Measurements from ENCODE around the gene NUAK1. TPM values are rescaled to one million over a fixed set of nuclear protein-coding genes. Genes with fewer than 3 reads are reported as not detected.
A peak's percentile ranks its signal among the peaks of the same experiment; 100 is the strongest.

The NUAK1 gene
- total RNA-seq, 1 experiment from 2014 or later, result 50.3 TPM

DNA sequence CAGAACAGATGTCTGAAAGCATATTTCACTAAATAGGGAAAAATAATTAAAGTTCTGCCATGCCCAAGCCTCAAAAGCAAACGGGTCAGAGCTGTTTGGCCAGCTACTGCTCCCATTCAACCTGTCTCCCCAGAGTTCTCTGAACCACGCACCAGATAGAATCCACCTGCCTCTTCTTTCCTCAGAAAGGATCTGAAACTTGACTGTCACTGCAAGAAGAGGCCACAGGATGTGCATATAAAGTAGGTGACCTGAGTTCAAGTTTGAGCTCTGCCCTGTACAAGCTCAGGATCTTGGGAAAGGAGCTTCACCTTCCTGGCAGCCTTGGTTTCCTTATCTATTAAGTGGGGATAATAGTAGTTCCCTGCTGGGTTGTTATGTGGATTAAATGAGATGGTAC is 91.8 kb downstream of the NUAK1 start:
- in situ Hi-C loops (cut with HindIII; ENCODE audit: low pct_unique_long_range_greater_than_20kb, low sequenced_read_pairs), result no loop called here
- Histone ChIP-seq H3K27ac (ENCODE audit: low read length) (peak overlapping the region; percentile 14; the same call in 1 of the 2 replicates), H3K27me3 (ENCODE audit: control insufficient read depth, insufficient read depth, low read length) (no peaks in the 10 kb centered on the region), H3K4me1 (ENCODE audit: control insufficient read depth, insufficient read depth, low read length) (no peaks in the 10 kb centered on the region), H3K9me3 (ENCODE audit: control insufficient read depth, insufficient read depth, low read depth, low read length) (no peaks in the 10 kb centered on the region), H3K36me3 (ENCODE audit: control insufficient read depth, insufficient read depth, low read length) (no peaks in the 10 kb centered on the region), H3K4me3 (ENCODE audit: low read depth in 2 of 2, low read length in 2 of 2) (no peak overlapping the region)
- DNase-seq (ENCODE audit: low read depth, low spot score) (no peak), ATAC-seq (no peak)
- intact Hi-C loops (cut with micrococcal nuclease; ENCODE audit: unreplicated experiment), result no loop called here
- no TSS peak for BruUV-seq (replicated peaks)
- TF ChIP-seq SIN3A (IDR thresholded peaks at IDR 0.05; ENCODE audit: borderline replicate concordance, insufficient read depth, low read depth, low read length) (no peak), TCF7L2 (IDR thresholded peaks at IDR 0.05; ENCODE audit: low read depth, low read length) (no peak)
- TF ChIP-seq, protein P1, sequence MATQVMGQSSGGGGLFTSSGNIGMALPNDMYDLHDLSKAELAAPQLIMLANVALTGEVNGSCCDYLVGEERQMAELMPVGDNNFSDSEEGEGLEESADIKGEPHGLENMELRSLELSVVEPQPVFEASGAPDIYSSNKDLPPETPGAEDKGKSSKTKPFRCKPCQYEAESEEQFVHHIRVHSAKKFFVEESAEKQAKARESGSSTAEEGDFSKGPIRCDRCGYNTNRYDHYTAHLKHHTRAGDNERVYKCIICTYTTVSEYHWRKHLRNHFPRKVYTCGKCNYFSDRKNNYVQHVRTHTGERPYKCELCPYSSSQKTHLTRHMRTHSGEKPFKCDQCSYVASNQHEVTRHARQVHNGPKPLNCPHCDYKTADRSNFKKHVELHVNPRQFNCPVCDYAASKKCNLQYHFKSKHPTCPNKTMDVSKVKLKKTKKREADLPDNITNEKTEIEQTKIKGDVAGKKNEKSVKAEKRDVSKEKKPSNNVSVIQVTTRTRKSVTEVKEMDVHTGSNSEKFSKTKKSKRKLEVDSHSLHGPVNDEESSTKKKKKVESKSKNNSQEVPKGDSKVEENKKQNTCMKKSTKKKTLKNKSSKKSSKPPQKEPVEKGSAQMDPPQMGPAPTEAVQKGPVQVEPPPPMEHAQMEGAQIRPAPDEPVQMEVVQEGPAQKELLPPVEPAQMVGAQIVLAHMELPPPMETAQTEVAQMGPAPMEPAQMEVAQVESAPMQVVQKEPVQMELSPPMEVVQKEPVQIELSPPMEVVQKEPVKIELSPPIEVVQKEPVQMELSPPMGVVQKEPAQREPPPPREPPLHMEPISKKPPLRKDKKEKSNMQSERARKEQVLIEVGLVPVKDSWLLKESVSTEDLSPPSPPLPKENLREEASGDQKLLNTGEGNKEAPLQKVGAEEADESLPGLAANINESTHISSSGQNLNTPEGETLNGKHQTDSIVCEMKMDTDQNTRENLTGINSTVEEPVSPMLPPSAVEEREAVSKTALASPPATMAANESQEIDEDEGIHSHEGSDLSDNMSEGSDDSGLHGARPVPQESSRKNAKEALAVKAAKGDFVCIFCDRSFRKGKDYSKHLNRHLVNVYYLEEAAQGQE (IDR thresholded peaks at IDR 0.05; ENCODE audit: insufficient read depth in 1 of 2, low read depth in 2 of 2, low read length in 1 of 2), result no peak
- TF ChIP-seq, protein P2, sequence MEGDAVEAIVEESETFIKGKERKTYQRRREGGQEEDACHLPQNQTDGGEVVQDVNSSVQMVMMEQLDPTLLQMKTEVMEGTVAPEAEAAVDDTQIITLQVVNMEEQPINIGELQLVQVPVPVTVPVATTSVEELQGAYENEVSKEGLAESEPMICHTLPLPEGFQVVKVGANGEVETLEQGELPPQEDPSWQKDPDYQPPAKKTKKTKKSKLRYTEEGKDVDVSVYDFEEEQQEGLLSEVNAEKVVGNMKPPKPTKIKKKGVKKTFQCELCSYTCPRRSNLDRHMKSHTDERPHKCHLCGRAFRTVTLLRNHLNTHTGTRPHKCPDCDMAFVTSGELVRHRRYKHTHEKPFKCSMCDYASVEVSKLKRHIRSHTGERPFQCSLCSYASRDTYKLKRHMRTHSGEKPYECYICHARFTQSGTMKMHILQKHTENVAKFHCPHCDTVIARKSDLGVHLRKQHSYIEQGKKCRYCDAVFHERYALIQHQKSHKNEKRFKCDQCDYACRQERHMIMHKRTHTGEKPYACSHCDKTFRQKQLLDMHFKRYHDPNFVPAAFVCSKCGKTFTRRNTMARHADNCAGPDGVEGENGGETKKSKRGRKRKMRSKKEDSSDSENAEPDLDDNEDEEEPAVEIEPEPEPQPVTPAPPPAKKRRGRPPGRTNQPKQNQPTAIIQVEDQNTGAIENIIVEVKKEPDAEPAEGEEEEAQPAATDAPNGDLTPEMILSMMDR (IDR thresholded peaks at IDR 0.05), result no peak
- CTCF ChIA-PET, result no interaction called here
- POLR2A ChIA-PET, result no interaction called here

DNA sequence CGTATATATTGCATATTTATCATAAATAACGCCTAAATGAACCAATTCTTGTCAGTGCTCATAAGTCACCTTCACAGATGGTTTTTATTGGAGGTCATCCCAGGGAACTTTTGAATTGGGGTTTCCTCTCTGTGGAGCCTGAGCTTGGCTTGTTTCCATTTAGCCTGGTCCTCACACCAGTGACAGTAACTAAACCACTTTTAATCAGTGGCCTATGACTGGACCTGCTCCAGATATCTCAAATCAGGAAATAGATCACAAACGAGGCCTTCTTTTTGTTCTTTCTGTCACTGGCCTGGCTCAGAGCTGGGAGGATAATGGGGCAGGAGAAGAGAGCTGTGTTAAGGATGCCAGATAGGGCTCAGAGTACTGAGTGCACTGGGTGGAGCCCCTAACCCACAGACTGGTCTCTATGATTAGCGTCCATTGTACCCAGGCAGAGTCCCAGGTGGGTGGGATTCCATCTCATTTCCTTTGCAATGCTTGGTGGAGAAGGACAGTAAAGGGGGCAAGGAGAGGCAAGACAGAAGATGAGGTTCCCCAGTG is 92.4 kb downstream of the NUAK1 start:
- ATAC-seq (no peak), DNase-seq (ENCODE audit: low read depth, low spot score) (no peak)
- no peaks in the 10 kb centered on the region for H3K27me3 ChIP-seq (ENCODE audit: control insufficient read depth, insufficient read depth, low read length)
- TF ChIP-seq, protein P1 (IDR thresholded peaks at IDR 0.05; ENCODE audit: insufficient read depth in 1 of 2, low read depth in 2 of 2, low read length in 1 of 2), result no peak
- TF ChIP-seq TCF7L2 (IDR thresholded peaks at IDR 0.05; ENCODE audit: low read depth, low read length) (no peak), SIN3A (IDR thresholded peaks at IDR 0.05; ENCODE audit: borderline replicate concordance, insufficient read depth, low read depth, low read length) (no peak), POLR2AphosphoS5 (IDR thresholded peaks at IDR 0.05; ENCODE audit: low read depth, low read length) (no peak)
- TF ChIP-seq, protein P2 (IDR thresholded peaks at IDR 0.05), result no peak
- no peak overlapping the region for H3K27ac ChIP-seq (ENCODE audit: low read length)
- ChIA-PET POLR2A (no interaction called here), CTCF (no interaction called here)
- intact Hi-C loops (cut with micrococcal nuclease; ENCODE audit: unreplicated experiment), result no loop called here
- no peaks in the 10 kb centered on the region for H3K36me3 ChIP-seq (ENCODE audit: control insufficient read depth, insufficient read depth, low read length)
- no peaks in the 10 kb centered on the region for H3K4me1 ChIP-seq (ENCODE audit: control insufficient read depth, insufficient read depth, low read length)
- H3K9me3 ChIP-seq (ENCODE audit: control insufficient read depth, insufficient read depth, low read depth, low read length), result no peaks in the 10 kb centered on the region
- no TSS peak for BruUV-seq (replicated peaks)
- H3K4me3 ChIP-seq (ENCODE audit: low read depth in 2 of 2, low read length in 2 of 2), result no peak overlapping the region
- in situ Hi-C loops (cut with HindIII; ENCODE audit: low pct_unique_long_range_greater_than_20kb, low sequenced_read_pairs), result no loop called here
